ENCODE measurements around the gene HOXD3. TPM values are rescaled to one million over a fixed set of nuclear protein-coding genes. Genes with fewer than 3 reads are reported as not detected.

HOXD3 gene
- total RNA-seq, 1 donor from 2014 or later, result not detected

DNA sequence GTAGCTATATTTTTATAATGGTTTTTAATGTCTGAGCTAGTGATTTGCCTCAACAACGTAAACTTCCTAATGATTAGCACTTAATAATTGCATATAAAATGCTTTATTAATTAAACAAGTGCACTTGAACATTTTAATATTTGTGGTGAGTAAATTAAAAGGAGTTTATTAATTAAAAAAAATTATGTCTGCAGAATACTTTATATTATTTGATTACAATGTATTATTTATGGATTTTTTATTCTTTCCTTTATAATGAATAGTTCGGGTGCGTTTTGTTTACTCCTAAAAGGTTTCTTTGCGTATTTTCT lies 25.3 kb upstream of the HOXD3 start:
- H3K36me3 Mint-ChIP-seq (ENCODE audit: low read depth), result peaks cover 2% of the 10 kb centered on the region
- H3K9me3 Mint-ChIP-seq, result no peaks in the 10 kb centered on the region
- peaks cover 79% of the 10 kb centered on the region for H3K27me3 Mint-ChIP-seq (ENCODE audit: insufficient read depth)
- no peak for DNase-seq (ENCODE audit: low spot score)
- H3K4me3 Mint-ChIP-seq, result no peak overlapping the region
- H3K27ac Mint-ChIP-seq, result no peak overlapping the region
- intact Hi-C loops (cut with micrococcal nuclease), result loop anchor here (2.0 to 5.0 kb wide), 5 partner anchors 15 to 53 kb away; partner anchors contain the start of gene HOXD3
- H3K4me1 Mint-ChIP-seq (ENCODE audit: low read depth), result peaks cover 29% of the 10 kb centered on the region

DNA sequence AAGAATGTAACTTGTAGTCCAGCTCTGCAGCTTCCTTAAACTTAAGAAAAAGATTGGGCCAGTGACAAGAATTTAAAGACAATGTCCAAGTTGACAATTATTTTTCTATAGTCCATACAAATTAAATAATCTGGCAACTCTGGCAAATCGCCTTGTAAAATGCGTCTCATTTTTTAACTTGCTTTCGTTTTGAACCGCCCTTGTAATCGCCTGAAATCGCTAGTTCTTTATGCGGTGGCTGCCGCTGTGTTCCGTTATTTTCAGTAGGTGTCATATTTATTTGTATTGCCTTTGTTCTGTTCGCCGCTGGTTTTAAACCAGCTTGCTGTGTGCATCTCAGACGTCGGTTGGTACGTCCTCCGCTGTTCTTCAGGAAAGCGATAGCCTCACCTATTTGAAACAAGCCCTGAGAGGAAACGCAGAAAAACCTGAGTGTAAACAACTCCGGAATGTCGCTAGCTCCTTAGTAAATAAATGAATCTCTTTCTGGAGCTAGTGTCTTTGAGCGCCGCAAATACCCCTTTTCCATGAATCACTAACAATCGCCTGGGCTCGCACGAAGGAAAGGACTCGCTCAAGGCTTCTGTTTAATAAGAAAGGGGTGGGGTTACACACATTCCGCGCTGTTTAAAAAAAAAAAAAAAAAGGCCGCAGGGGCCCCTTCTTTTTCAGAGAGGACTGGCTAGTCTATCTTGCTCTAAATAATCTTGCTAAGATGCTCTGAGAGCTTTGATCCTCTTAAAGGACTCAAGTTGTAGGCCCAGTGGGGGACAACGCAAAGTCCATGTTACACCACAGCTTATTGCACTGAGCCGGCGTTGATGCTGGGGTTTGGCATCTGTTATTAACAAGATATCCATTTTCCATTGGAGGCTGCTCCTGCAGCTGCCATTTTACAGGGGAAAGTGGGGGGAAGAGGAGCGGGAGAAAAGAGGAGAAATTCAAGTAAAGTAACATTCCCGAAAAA lies 24.6 kb upstream of the HOXD3 start:
- Mint-ChIP-seq H3K27ac (peak overlapping the region; percentile 68), H3K4me1 (ENCODE audit: low read depth) (peaks cover 27% of the 10 kb centered on the region), H3K4me3 (peak overlapping the region; percentile 74), H3K27me3 (ENCODE audit: insufficient read depth) (peaks cover 79% of the 10 kb centered on the region), H3K36me3 (ENCODE audit: low read depth) (peaks cover 2% of the 10 kb centered on the region), H3K9me3 (no peaks in the 10 kb centered on the region)
- no peak for DNase-seq (ENCODE audit: low spot score)
- intact Hi-C loops (cut with micrococcal nuclease), result loop anchor here (2.0 to 5.0 kb wide), 3 partner anchors 14 to 40 kb away; partner anchors contain the start of gene HOXD3

GRCh38 chr2:176133389-176133788 lies 23.7 kb upstream of the HOXD3 start:
- DNase-seq (ENCODE audit: low spot score), result no peak
- Mint-ChIP-seq H3K9me3 (no peaks in the 10 kb centered on the region), H3K27ac (no peak overlapping the region), H3K27me3 (ENCODE audit: insufficient read depth) (peaks cover 79% of the 10 kb centered on the region), H3K36me3 (ENCODE audit: low read depth) (peaks cover 2% of the 10 kb centered on the region), H3K4me3 (no peak overlapping the region), H3K4me1 (ENCODE audit: low read depth) (peaks cover 18% of the 10 kb centered on the region)
- intact Hi-C loops (cut with micrococcal nuclease), result loop anchor here (2.0 to 5.0 kb wide), 3 partner anchors 13 to 39 kb away; partner anchors contain the start of gene HOXD3

- no peaks in the 10 kb centered on the region for H3K9me3 Mint-ChIP-seq
- H3K27me3 Mint-ChIP-seq (ENCODE audit: insufficient read depth), result peaks cover 80% of the 10 kb centered on the region
- H3K27ac Mint-ChIP-seq, result no peak overlapping the region
- DNase-seq (ENCODE audit: low spot score), result no peak
- peaks cover 2% of the 10 kb centered on the region for H3K36me3 Mint-ChIP-seq (ENCODE audit: low read depth)
- H3K4me1 Mint-ChIP-seq (ENCODE audit: low read depth), result peaks cover 18% of the 10 kb centered on the region
- intact Hi-C loops (cut with micrococcal nuclease), result loop anchor here (5.0 kb wide), 1 partner anchor 38 kb away; no protein-coding TSS in a partner anchor
- H3K4me3 Mint-ChIP-seq, result no peak overlapping the region
These were observed 23.1 kb upstream of the HOXD3 start for GRCh38 chr2:176134035-176134434.

- DNase-seq (ENCODE audit: low spot score), result no peak
- Mint-ChIP-seq H3K27me3 (ENCODE audit: insufficient read depth) (peaks cover 86% of the 10 kb centered on the region), H3K36me3 (ENCODE audit: low read depth) (peaks cover 2% of the 10 kb centered on the region), H3K27ac (no peak overlapping the region), H3K4me3 (no peak overlapping the region), H3K4me1 (ENCODE audit: low read depth) (peaks cover 23% of the 10 kb centered on the region), H3K9me3 (no peaks in the 10 kb centered on the region)
- intact Hi-C loops (cut with micrococcal nuclease), result loop anchor here (5.0 kb wide), 1 partner anchor 52 kb away; the partner anchor contains the start of gene HOXD1
These were observed 22.1 kb upstream of the HOXD3 start for GRCh38 chr2:176135035-176135440.

DNA sequence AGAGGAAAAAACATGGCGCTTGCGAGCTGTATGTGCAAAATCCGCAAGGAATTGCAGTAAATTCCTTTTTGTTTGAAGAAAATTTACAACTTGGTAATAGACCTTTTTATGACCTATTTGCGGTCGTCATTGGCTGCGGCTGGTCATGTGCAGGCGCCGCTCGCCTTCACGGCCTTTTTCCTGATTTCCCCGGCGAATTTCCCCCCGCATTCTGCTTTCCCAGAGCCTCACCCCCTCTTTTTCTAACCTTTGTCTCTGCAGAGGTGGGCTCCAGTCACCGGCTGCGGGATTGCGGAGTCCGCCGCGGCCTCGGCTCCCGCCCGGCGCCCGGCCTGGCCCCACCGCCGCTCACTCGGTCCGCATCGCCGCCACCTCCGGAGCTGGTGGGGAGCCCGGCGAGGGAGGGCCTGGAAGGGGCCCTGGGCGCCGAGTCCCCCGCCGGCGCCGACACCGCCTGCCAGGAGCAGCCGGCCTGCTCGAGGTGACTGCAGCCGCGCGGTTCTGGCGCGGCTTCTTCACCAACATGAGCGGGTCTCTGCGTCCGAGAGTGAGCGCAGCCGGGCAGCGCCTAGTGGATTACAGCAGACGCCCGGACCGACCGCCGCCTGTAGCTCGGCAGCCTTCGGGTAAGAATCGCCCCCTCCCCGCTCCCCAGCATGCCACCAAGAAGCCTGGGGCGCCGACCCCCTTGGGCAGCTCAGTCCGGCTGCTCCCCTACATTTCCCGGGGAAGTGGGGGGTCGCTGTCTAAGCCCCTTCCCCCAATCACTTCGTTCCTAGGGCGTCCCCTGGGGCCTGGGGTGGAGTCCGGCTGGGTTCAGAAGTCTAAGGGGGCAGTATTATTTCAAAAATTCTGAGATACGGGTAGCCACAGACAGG lies 20.5 kb upstream of the HOXD3 start:
- Mint-ChIP-seq H3K9me3 (no peaks in the 10 kb centered on the region), H3K4me1 (ENCODE audit: low read depth) (peaks cover 18% of the 10 kb centered on the region), H3K4me3 (no peak overlapping the region), H3K27me3 (ENCODE audit: insufficient read depth) (peaks cover 83% of the 10 kb centered on the region), H3K27ac (peak overlapping the region; percentile 12), H3K36me3 (ENCODE audit: low read depth) (peaks cover 2% of the 10 kb centered on the region)
- no peak for DNase-seq (ENCODE audit: low spot score)
- intact Hi-C loops (cut with micrococcal nuclease), result loop anchor here (5.0 kb wide), 1 partner anchor 51 kb away; the partner anchor contains the start of gene HOXD1

DNA sequence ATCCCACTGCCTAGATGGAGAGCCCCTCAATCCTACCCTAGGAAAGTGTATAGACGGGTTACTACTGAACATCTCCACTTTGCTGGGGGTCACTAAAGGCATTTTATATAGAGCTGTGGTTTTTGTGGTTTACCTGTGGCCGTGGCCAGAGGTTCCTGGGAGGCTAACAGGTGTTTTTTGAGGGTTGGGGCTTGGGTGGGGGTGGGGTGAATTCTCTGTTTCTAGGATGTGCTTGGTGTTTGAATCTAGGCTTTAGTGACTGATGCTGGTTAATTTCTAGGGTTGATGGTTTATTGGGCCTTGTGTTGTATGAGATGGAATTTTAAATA lies 19.9 kb upstream of the HOXD3 start:
- peaks cover 2% of the 10 kb centered on the region for H3K36me3 Mint-ChIP-seq (ENCODE audit: low read depth)
- H3K4me1 Mint-ChIP-seq (ENCODE audit: low read depth), result peaks cover 15% of the 10 kb centered on the region
- H3K27me3 Mint-ChIP-seq (ENCODE audit: insufficient read depth), result peaks cover 80% of the 10 kb centered on the region

GRCh38 chr2:176137906-176138305 lies 19.2 kb upstream of the HOXD3 start:
- Mint-ChIP-seq H3K4me3 (no peak overlapping the region), H3K27ac (no peak overlapping the region), H3K27me3 (ENCODE audit: insufficient read depth) (peaks cover 76% of the 10 kb centered on the region), H3K36me3 (ENCODE audit: low read depth) (peaks cover 2% of the 10 kb centered on the region), H3K9me3 (no peaks in the 10 kb centered on the region), H3K4me1 (ENCODE audit: low read depth) (peaks cover 11% of the 10 kb centered on the region)
- intact Hi-C loops (cut with micrococcal nuclease), result loop anchor here (5.0 kb wide), 1 partner anchor 49 kb away; the partner anchor contains the start of gene HOXD1
- no peak for DNase-seq (ENCODE audit: low spot score)

More for the DNA sequence above, 19.9 kb upstream of the HOXD3 start:
- H3K27ac Mint-ChIP-seq, result no peak overlapping the region
- intact Hi-C loops (cut with micrococcal nuclease), result loop anchor here (5.0 kb wide), 1 partner anchor 50 kb away; the partner anchor contains the start of gene HOXD1
- H3K9me3 Mint-ChIP-seq, result no peaks in the 10 kb centered on the region
- DNase-seq (ENCODE audit: low spot score), result no peak
- no peak overlapping the region for H3K4me3 Mint-ChIP-seq

- no peak for DNase-seq (ENCODE audit: low spot score)
- no peaks in the 10 kb centered on the region for H3K9me3 Mint-ChIP-seq
- peaks cover 70% of the 10 kb centered on the region for H3K27me3 Mint-ChIP-seq (ENCODE audit: insufficient read depth)
- no peak overlapping the region for H3K27ac Mint-ChIP-seq
- H3K36me3 Mint-ChIP-seq (ENCODE audit: low read depth), result peaks cover 2% of the 10 kb centered on the region
- no peak overlapping the region for H3K4me3 Mint-ChIP-seq
- intact Hi-C loops (cut with micrococcal nuclease), result loop anchor here (5.0 kb wide), 1 partner anchor 49 kb away; the partner anchor contains the start of gene HOXD1
- H3K4me1 Mint-ChIP-seq (ENCODE audit: low read depth), result peaks cover 11% of the 10 kb centered on the region
These were observed 18.6 kb upstream of the HOXD3 start for GRCh38 chr2:176138526-176138922.

GRCh38 chr2:176138923-176139660 lies 18.0 kb upstream of the HOXD3 start:
- intact Hi-C loops (cut with micrococcal nuclease), result loop anchor here (5.0 kb wide), 1 partner anchor 48 kb away; the partner anchor contains the start of gene HOXD1
- Mint-ChIP-seq H3K36me3 (ENCODE audit: low read depth) (peaks cover 2% of the 10 kb centered on the region), H3K27ac (peak overlapping the region; percentile 65), H3K4me1 (ENCODE audit: low read depth) (peaks cover 11% of the 10 kb centered on the region), H3K27me3 (ENCODE audit: insufficient read depth) (peaks cover 69% of the 10 kb centered on the region), H3K4me3 (no peak overlapping the region), H3K9me3 (no peaks in the 10 kb centered on the region)
- DNase-seq (ENCODE audit: low spot score), result no peak

- intact Hi-C loops (cut with micrococcal nuclease), result loop anchor here (1.0 to 5.0 kb wide), 7 partner anchors 8 to 1008 kb away; partner anchors contain the start of gene HOXD1
- no peak for DNase-seq (ENCODE audit: low spot score)
- H3K4me1 Mint-ChIP-seq (ENCODE audit: low read depth), result peaks cover 11% of the 10 kb centered on the region
These were observed 17.2 kb upstream of the HOXD3 start for GRCh38 chr2:176139661-176140512.

More at GRCh38 chr2:176139661-176140512, 17.2 kb upstream of the HOXD3 start:
- H3K36me3 Mint-ChIP-seq (ENCODE audit: low read depth), result peaks cover 2% of the 10 kb centered on the region
- peaks cover 70% of the 10 kb centered on the region for H3K27me3 Mint-ChIP-seq (ENCODE audit: insufficient read depth)
- H3K9me3 Mint-ChIP-seq, result no peaks in the 10 kb centered on the region
- no peak overlapping the region for H3K4me3 Mint-ChIP-seq
- H3K27ac Mint-ChIP-seq, result no peak overlapping the region

Data from activated T-helper 1 cell treated with anti-CD3 and anti-CD28 coated beads, Interleukin-12 subunit alpha, Interleukin-12 subunit beta, Interleukin-2, Interleukin-4 antibody, amounts not matched to agents 30 ng/mL and 10 ng/mL and 1 ng/mL, durations not matched to agents 14 hours and 24 hours and 36 hours (primary cell).